Measurements from ENCODE around the gene UHRF1.
A peak's percentile ranks its signal among the peaks of the same experiment; 100 is the strongest.

UHRF1 gene

DNA sequence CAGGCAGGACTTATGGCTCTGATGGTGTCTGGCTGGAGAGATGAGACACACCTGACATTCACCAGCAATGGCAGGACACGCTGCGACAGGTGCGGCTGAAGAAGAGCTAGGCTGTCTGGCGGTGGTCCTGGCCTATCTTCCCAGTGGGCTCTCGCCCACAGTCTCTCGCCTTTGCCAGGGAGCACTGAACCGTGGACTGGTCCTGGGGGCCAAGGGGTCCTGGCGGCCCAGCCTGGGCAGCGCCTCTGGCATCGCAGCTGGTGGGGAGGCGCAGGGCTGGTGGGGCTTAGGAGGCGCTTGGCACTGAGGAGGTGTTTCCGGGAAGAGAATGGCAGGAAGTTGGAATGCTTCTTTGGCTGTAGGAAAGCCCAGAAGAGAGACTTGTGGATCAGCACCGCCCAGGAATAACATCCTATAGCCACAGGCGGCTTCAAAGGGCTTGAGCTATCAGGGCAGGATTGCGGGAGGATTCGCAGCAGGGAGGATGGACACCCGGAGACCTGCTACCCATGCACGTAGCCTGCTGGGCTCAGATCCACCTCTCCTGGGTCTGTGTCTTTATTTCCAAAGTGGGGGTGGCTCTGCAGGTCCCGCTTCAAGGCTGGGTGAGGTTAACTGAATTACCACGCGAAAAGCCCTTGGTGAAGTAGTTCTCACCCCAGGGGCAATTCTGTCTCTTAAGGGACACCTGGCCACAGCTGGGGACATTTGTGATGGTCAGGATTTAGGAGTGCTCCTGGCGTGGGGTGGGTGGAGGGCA lies 74.2 kb downstream of the UHRF1 start:
- no peak overlapping the region for H3K9ac ChIP-seq (ENCODE audit: low read depth, low read length)
- no peaks in the 10 kb centered on the region for H3K9me3 ChIP-seq (ENCODE audit: control insufficient read depth, insufficient read depth, low read length)
- H3K4me3 ChIP-seq (ENCODE audit: low read depth, low read length), result no peak overlapping the region
- H3K27ac ChIP-seq (ENCODE audit: low read depth, low read length), result peak overlapping the region; percentile 26
- H3K4me1 ChIP-seq (ENCODE audit: control insufficient read depth, insufficient read depth, low read length), result peaks cover 16% of the 10 kb centered on the region; the same call in 1 of the 2 replicates
- no peaks in the 10 kb centered on the region for H3K27me3 ChIP-seq (ENCODE audit: control insufficient read depth, insufficient read depth, low read length)
- no peaks in the 10 kb centered on the region for H3K36me3 ChIP-seq (ENCODE audit: control insufficient read depth, insufficient read depth, low read length)

DNA sequence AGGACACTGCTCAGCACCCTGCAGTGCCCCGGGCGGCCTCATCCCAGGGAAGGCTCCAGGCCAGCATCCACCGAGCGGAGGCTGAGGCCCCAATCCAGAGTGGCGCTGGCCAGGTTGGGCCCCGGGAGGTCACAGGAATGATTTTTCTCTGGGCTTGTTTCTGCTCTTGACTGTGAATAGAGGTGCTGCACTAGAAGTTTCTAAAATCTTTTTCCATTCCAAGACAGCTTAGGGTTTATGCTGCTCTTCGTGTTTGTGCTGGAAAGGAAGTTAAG lies 74.7 kb downstream of the UHRF1 start:
- peaks cover 20% of the 10 kb centered on the region for H3K4me1 ChIP-seq (ENCODE audit: control insufficient read depth, insufficient read depth, low read length)
- H3K27me3 ChIP-seq (ENCODE audit: control insufficient read depth, insufficient read depth, low read length), result no peaks in the 10 kb centered on the region
- no peak overlapping the region for H3K4me3 ChIP-seq (ENCODE audit: low read depth, low read length)
- H3K27ac ChIP-seq (ENCODE audit: low read depth, low read length), result peak overlapping the region; percentile 26
- H3K9ac ChIP-seq (ENCODE audit: low read depth, low read length), result no peak overlapping the region
- no peaks in the 10 kb centered on the region for H3K36me3 ChIP-seq (ENCODE audit: control insufficient read depth, insufficient read depth, low read length)
- H3K9me3 ChIP-seq (ENCODE audit: control insufficient read depth, insufficient read depth, low read length), result no peaks in the 10 kb centered on the region

DNA sequence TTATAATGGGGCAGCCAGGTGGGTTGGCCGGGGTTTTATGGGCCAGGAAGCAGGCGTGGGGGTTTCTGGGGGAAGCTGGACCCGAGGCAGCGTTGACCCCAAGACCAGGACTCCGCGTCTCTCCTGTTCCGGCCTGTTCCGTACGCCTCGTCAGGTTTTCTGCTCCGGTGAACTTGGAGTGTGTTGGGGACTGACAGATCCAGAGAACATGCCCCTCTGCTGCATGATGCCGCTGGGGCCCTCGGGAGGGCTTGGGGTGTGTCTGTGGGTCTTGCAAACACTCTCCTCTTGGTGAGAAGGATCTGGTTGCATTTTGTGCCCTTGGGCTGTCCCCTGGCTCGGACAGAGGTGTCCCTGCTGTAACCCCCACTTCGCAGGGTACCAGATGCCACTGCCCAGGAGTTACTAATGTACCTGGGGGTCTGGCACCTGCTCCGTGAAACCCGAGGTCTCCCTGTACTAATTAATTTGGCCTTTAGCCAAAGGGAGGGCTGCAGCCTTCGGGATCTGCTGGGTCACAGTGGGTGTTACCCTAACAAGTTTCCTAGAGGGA lies 75.2 kb downstream of the UHRF1 start:
- Histone ChIP-seq H3K9ac (ENCODE audit: low read depth, low read length) (no peak overlapping the region), H3K9me3 (ENCODE audit: control insufficient read depth, insufficient read depth, low read length) (no peaks in the 10 kb centered on the region), H3K27me3 (ENCODE audit: control insufficient read depth, insufficient read depth, low read length) (no peaks in the 10 kb centered on the region), H3K27ac (ENCODE audit: low read depth, low read length) (no peak overlapping the region), H3K4me3 (ENCODE audit: low read depth, low read length) (no peak overlapping the region), H3K4me1 (ENCODE audit: control insufficient read depth, insufficient read depth, low read length) (peaks cover 20% of the 10 kb centered on the region), H3K36me3 (ENCODE audit: control insufficient read depth, insufficient read depth, low read length) (no peaks in the 10 kb centered on the region)

DNA sequence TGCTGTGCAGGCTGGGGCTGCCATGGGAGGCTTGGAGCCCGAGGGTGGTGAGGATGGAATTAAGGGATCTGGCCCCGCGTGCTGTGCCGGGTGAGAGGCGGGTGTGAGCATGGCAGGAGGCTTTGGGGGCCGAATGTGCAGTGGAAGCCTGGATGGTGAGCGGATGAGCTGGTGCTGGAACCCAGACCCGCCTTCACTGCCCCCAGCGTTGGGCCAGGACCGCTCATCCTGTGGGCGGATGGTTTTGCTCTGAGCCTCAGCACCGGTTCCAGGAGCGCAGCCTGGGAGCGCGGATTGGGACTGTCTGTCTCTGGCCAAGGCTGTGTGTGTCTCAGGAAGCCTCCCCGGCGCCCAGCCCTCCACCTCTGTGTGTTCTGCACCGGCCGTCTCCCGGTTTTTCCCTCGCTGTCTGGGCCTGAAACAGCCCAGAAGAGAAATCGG lies 76.3 kb downstream of the UHRF1 start:
- no peaks in the 10 kb centered on the region for H3K9me3 ChIP-seq (ENCODE audit: control insufficient read depth, insufficient read depth, low read length)

DNA sequence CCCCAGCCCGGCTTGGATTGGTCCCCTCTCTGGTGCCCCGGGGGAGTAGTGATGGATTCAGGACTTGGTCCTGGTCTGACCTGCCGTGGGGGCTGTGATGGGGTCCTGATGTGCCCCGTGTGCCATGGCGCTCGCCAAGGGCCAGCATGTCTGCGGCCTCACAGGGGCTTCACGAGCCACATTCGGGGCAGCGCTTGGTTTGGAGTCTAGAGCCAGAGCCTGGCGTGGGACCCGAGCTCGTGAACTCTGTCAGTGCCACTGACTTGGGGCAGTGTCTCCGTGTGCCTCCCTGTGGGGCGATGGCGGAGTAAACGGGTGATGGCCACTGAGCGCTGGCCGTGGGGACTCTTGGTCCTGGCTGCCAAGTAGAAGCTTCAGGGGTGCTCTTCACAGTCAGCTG lies 76.8 kb downstream of the UHRF1 start:
- Histone ChIP-seq H3K4me1 (ENCODE audit: control insufficient read depth, insufficient read depth, low read length) (peaks cover 20% of the 10 kb centered on the region), H3K27ac (ENCODE audit: low read depth, low read length) (no peak overlapping the region), H3K9me3 (ENCODE audit: control insufficient read depth, insufficient read depth, low read length) (no peaks in the 10 kb centered on the region)

More for the DNA sequence above, 76.3 kb downstream of the UHRF1 start:
- Histone ChIP-seq H3K4me1 (ENCODE audit: control insufficient read depth, insufficient read depth, low read length) (peaks cover 20% of the 10 kb centered on the region), H3K27ac (ENCODE audit: low read depth, low read length) (no peak overlapping the region), H3K36me3 (ENCODE audit: control insufficient read depth, insufficient read depth, low read length) (no peaks in the 10 kb centered on the region), H3K4me3 (ENCODE audit: low read depth, low read length) (no peak overlapping the region), H3K9ac (ENCODE audit: low read depth, low read length) (no peak overlapping the region), H3K27me3 (ENCODE audit: control insufficient read depth, insufficient read depth, low read length) (no peaks in the 10 kb centered on the region)

DNA sequence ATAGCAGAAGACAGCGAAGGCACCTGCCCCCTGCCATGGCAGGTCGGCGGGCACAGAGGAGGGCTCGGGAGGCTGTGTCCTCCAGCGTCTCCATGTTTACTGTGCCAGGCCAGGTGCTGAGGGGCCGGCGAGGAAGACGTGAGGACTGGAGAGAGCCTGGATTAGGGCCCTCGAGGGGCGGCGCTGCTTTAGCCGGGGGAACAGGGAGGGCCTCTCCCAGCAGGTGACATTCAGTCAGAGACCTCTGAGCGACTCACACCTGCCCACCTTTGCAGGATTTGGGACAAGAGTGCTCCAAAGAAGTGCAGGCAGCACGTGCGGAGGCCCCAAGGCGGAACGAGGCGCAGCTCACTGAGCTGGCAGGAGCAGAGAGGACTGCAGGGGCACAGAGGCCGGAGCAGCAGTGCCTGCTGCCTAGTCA lies 77.2 kb downstream of the UHRF1 start:
- H3K4me1 ChIP-seq (ENCODE audit: control insufficient read depth, insufficient read depth, low read length), result peaks cover 20% of the 10 kb centered on the region
- no peak overlapping the region for H3K27ac ChIP-seq (ENCODE audit: low read depth, low read length)
- H3K9me3 ChIP-seq (ENCODE audit: control insufficient read depth, insufficient read depth, low read length), result no peaks in the 10 kb centered on the region

More for the DNA sequence above, 76.8 kb downstream of the UHRF1 start:
- Histone ChIP-seq H3K27me3 (ENCODE audit: control insufficient read depth, insufficient read depth, low read length) (no peaks in the 10 kb centered on the region), H3K4me3 (ENCODE audit: low read depth, low read length) (no peak overlapping the region), H3K36me3 (ENCODE audit: control insufficient read depth, insufficient read depth, low read length) (no peaks in the 10 kb centered on the region), H3K9ac (ENCODE audit: low read depth, low read length) (no peak overlapping the region; the same call in 1 of the 2 replicates)

DNA sequence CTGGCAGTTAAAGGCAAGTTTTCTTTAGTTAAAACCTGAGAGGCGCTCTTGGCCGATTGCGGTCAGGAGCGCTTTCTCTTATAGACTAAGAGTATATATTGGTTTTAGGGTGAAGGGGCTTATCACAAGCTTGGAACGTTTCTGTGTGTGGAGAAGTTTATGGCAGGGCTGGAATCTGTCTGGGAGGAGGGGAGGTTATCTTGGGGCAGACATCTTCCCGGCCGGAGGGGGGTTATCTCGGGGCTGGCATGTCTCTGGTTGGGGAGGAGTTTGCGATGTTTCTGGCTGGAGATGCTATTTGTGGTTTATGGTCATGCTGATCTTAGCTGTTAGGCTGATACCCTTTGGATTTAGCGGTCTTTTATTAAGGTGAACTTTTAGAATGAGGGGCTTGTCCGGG lies 78.0 kb downstream of the UHRF1 start:
- H3K27ac ChIP-seq (ENCODE audit: low read depth, low read length), result no peak overlapping the region
- H3K27me3 ChIP-seq (ENCODE audit: control insufficient read depth, insufficient read depth, low read length), result no peaks in the 10 kb centered on the region
- no peak overlapping the region for H3K4me3 ChIP-seq (ENCODE audit: low read depth, low read length)
- H3K9ac ChIP-seq (ENCODE audit: low read depth, low read length), result no peak overlapping the region
- no peaks in the 10 kb centered on the region for H3K36me3 ChIP-seq (ENCODE audit: control insufficient read depth, insufficient read depth, low read length)
- H3K4me1 ChIP-seq (ENCODE audit: control insufficient read depth, insufficient read depth, low read length), result peaks cover 20% of the 10 kb centered on the region
- H3K9me3 ChIP-seq (ENCODE audit: control insufficient read depth, insufficient read depth, low read length), result no peaks in the 10 kb centered on the region

More for the DNA sequence above, 77.2 kb downstream of the UHRF1 start:
- H3K27me3 ChIP-seq (ENCODE audit: control insufficient read depth, insufficient read depth, low read length), result no peaks in the 10 kb centered on the region
- H3K36me3 ChIP-seq (ENCODE audit: control insufficient read depth, insufficient read depth, low read length), result no peaks in the 10 kb centered on the region
- no peak overlapping the region for H3K4me3 ChIP-seq (ENCODE audit: low read depth, low read length)
- no peak overlapping the region for H3K9ac ChIP-seq (ENCODE audit: low read depth, low read length)

DNA sequence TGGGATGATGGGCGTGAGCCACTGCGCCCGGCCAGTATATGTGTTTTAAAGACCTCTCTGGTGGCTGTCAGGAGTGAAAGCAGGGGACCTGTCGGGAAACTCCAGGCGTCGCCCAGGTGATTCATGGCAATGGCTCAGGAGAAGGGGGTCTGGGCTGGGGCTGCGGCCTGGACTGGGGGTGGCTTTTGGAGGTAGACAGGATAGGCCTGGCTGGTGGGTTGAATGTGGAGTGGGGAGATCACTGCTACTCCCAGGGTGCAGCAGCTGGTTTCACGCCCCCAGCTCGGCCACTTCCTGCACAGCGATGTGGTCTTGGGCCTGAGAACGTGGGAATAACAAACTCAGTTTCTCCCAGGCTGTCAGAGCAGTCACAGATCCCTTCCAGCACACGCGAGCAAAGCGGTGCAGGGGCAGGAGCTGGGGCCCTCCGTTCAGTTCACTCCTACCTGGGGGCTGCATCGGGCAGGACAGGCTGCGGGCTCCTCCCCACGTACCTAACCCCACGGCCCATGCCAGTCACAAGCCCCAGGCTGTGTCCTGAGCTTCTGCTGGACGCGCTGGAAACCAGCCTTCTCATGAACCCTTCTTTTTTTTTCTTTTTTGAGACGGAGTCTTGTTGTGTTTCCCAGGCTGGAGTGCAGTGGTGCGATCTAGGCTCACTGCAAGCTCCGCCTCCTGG lies 78.5 kb downstream of the UHRF1 start:
- no peak overlapping the region for H3K4me3 ChIP-seq (ENCODE audit: low read depth, low read length)
- no peak overlapping the region for H3K27ac ChIP-seq (ENCODE audit: low read depth, low read length)
- H3K9ac ChIP-seq (ENCODE audit: low read depth, low read length), result no peak overlapping the region
- H3K36me3 ChIP-seq (ENCODE audit: control insufficient read depth, insufficient read depth, low read length), result no peaks in the 10 kb centered on the region
- no peaks in the 10 kb centered on the region for H3K27me3 ChIP-seq (ENCODE audit: control insufficient read depth, insufficient read depth, low read length)
- H3K9me3 ChIP-seq (ENCODE audit: control insufficient read depth, insufficient read depth, low read length), result no peaks in the 10 kb centered on the region
- H3K4me1 ChIP-seq (ENCODE audit: control insufficient read depth, insufficient read depth, low read length), result peaks cover 20% of the 10 kb centered on the region

DNA sequence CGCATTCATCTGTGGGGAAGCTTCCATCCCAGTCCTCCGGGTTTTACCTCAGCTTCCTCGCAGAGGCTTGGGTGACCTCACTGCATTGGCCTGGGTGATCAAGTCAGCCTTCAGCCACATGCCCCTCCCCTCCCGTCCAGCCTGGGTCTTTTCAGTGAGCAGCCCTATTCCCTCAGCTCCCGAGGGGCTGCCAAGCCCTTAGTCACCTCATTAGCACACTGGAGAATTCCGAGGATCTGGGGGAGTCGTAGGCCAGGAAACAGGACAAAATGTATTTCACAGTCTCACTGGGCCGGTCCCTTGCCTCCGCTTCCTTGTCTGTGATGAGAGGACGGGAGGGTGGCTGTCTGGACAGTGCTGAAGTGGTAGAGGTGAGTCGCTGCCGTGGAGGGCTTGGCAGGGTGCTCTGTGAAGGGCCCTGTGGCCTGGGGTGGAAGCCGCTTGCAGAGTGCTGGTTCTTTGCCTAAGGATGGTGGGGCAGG lies 79.5 kb downstream of the UHRF1 start:
- Histone ChIP-seq H3K9me3 (ENCODE audit: control insufficient read depth, insufficient read depth, low read length) (no peaks in the 10 kb centered on the region), H3K4me1 (ENCODE audit: control insufficient read depth, insufficient read depth, low read length) (peaks cover 12% of the 10 kb centered on the region), H3K27me3 (ENCODE audit: control insufficient read depth, insufficient read depth, low read length) (no peaks in the 10 kb centered on the region), H3K36me3 (ENCODE audit: control insufficient read depth, insufficient read depth, low read length) (no peaks in the 10 kb centered on the region), H3K4me3 (ENCODE audit: low read depth, low read length) (no peak overlapping the region), H3K9ac (ENCODE audit: low read depth, low read length) (no peak overlapping the region), H3K27ac (ENCODE audit: low read depth, low read length) (no peak overlapping the region)

DNA sequence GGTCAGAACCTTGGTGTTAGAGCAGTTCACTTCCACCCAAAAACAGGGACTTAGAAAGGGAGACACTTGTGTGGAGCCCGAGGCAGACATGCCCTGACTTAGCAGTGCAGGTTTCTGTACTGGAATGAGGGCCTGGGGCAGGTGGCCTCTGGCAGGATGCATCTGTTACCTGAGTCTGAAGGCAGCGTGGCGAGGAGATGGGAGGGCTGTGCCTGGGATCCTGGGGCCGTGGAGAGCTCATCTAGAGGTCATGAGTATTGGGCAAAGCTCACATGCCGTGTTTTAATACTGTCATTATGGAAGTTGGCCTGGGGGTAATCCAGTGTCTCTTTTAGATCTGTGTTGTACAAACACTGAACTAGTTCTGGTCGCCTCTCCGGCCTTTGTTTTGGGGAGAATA lies 81.0 kb downstream of the UHRF1 start:
- H3K4me3 ChIP-seq (ENCODE audit: low read depth, low read length), result no peak overlapping the region
- H3K27ac ChIP-seq (ENCODE audit: low read depth, low read length), result no peak overlapping the region
- no peaks in the 10 kb centered on the region for H3K27me3 ChIP-seq (ENCODE audit: control insufficient read depth, insufficient read depth, low read length)
- no peak overlapping the region for H3K9ac ChIP-seq (ENCODE audit: low read depth, low read length)
- H3K9me3 ChIP-seq (ENCODE audit: control insufficient read depth, insufficient read depth, low read length), result no peaks in the 10 kb centered on the region
- peaks cover 7% of the 10 kb centered on the region; the same call in 1 of the 2 replicates for H3K4me1 ChIP-seq (ENCODE audit: control insufficient read depth, insufficient read depth, low read length)
- no peaks in the 10 kb centered on the region for H3K36me3 ChIP-seq (ENCODE audit: control insufficient read depth, insufficient read depth, low read length)

DNA sequence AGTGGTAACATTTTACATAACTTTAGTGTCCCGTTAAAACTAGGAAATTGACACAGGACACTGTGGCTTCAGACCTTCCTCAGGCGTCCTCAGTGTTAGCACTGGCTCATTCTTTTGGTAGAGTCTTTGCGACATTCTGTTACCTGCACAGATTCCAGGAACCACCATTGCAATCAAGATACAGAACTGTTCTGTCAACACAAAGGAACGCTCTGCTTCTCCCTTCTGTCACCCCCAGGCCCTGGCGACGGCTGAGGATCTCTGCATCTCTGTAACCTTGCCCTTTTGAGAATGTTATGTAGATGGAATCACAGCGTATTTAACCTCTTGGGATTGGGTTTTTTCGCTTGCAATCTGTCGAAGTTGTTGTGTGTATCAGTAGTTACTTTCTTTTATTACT lies 82.2 kb downstream of the UHRF1 start:
- no peaks in the 10 kb centered on the region for H3K36me3 ChIP-seq (ENCODE audit: control insufficient read depth, insufficient read depth, low read length)
- H3K9me3 ChIP-seq (ENCODE audit: control insufficient read depth, insufficient read depth, low read length), result no peaks in the 10 kb centered on the region
- no peaks in the 10 kb centered on the region for H3K27me3 ChIP-seq (ENCODE audit: control insufficient read depth, insufficient read depth, low read length)
- H3K27ac ChIP-seq (ENCODE audit: low read depth, low read length), result no peak overlapping the region
- peaks cover 4% of the 10 kb centered on the region; the same call in 1 of the 2 replicates for H3K4me1 ChIP-seq (ENCODE audit: control insufficient read depth, insufficient read depth, low read length)
- H3K9ac ChIP-seq (ENCODE audit: low read depth, low read length), result no peak overlapping the region
- H3K4me3 ChIP-seq (ENCODE audit: low read depth, low read length), result no peak overlapping the region

Data from HUES48 (cell line).